Kidney epithelial cell (primary cell): ENCODE data around the gene CFAP251. TPM values are rescaled to one million over a fixed set of nuclear protein-coding genes. Genes with fewer than 3 reads are reported as not detected.

Experiments used
- DNase-seq: peaks from one replicate; pipeline ENCODE4 v3.0.0-alpha.2; 2010; ENCODE audit warnings: low read depth
- H3K27me3 ChIP-seq: 2 replicates; pipeline ENCODE4 v1.6.0; 2011; ENCODE audit warnings: low read length; ENCODE audit not compliant: control insufficient read depth, insufficient read depth
- H3K36me3 ChIP-seq: 2 replicates; pipeline ENCODE4 v1.5.1; 2011; ENCODE audit warnings: low read length; ENCODE audit not compliant: control insufficient read depth, insufficient read depth
- H3K4me3 ChIP-seq: 2 replicates; pipeline ENCODE4 v1.5.1; 2011; ENCODE audit warnings: low read depth, mild to moderate bottlenecking, control low read depth, low read length
- total RNA-seq: library from RNA; depleted of rRNA; stranded (reverse); fragments of >200 nt; gene quantifications from 2 replicates; pipeline ENCODE4 v1.2.3, GENCODE V29; 2015
- TF ChIP-seq, protein P1 (sequence below): IDR thresholded peaks from 2 replicates; pipeline ENCODE4 v1.5.1; 2011; ENCODE audit warnings: mild to moderate bottlenecking, moderate library complexity, low read length, control low read depth, inconsistent platforms; ENCODE audit not compliant: insufficient read depth, poor library complexity, severe bottlenecking

CFAP251 gene
- total RNA-seq, 1 donor from 2014 or later = 3.7 TPM

DNA sequence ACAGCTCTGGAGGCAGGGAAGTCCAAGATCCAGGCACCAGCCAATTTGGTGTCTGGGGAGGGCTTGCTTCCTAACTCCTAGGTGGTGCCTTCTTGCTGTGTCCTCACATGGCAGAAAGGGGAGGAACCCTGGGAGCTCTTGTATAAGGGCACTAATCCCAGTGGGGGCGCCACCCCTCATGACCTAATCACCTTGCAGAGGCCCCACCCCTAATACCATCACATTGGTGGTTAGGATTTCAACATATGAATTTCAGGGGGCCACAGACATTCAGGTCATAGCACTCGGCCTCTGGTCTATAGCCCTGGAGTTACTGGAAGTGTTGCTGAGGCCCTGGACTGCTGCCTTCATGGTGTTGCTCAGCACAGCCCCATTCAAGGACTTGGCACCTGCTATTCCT lies 15.2 kb upstream of the CFAP251 start:
- Histone ChIP-seq H3K4me3 (no peak overlapping the region), H3K36me3 (peaks cover 7% of the 10 kb centered on the region), H3K27me3 (no peaks in the 10 kb centered on the region)
- DNase-seq = no peak
- TF ChIP-seq, protein P1, sequence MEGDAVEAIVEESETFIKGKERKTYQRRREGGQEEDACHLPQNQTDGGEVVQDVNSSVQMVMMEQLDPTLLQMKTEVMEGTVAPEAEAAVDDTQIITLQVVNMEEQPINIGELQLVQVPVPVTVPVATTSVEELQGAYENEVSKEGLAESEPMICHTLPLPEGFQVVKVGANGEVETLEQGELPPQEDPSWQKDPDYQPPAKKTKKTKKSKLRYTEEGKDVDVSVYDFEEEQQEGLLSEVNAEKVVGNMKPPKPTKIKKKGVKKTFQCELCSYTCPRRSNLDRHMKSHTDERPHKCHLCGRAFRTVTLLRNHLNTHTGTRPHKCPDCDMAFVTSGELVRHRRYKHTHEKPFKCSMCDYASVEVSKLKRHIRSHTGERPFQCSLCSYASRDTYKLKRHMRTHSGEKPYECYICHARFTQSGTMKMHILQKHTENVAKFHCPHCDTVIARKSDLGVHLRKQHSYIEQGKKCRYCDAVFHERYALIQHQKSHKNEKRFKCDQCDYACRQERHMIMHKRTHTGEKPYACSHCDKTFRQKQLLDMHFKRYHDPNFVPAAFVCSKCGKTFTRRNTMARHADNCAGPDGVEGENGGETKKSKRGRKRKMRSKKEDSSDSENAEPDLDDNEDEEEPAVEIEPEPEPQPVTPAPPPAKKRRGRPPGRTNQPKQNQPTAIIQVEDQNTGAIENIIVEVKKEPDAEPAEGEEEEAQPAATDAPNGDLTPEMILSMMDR = no peak

DNA sequence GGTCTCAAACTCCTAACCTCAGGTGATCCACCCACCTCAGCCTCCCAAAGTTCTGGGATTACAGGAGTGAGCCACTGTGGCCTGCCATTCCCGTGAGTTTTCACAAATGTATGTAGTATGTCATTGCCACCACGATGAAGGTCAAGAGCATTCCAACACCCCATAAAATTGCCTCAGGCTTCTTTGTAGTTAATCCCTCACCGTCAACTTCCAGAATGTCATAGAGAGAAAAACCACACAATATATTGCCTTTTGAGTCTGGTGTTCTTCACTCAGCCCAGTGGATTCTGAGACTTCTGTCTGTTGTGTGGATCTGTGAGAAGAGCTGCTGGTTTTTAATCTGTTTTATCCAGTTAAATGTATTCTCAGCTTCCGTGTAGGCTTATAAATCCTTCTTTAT lies 12.6 kb upstream of the CFAP251 start:
- Histone ChIP-seq H3K27me3 (no peaks in the 10 kb centered on the region), H3K36me3 (peaks cover 7% of the 10 kb centered on the region), H3K4me3 (no peak overlapping the region)
- DNase-seq = no peak
- TF ChIP-seq, protein P1 = no peak

DNA sequence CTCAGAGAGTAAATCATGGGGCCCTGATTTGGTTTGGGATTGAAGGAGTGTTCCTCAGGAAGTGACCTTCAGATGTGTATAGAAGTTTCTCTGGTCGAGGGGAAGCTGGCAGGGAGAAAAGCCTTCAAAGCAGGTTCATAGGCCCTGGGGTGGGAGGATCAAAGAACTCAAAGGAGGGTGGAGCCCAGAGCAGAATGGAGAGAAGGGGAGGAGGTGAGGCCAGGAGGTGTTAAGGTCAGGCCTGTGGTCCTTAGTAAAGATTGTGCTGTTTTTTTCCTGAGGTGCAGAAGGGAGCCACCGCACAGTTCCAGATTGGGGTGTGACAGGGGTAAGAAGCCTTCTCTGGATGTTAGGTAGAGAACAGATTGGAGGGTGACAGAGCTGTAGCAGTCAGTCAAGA lies 9.7 kb upstream of the CFAP251 start:
- no peaks in the 10 kb centered on the region for H3K36me3 ChIP-seq
- no peak for DNase-seq

DNA sequence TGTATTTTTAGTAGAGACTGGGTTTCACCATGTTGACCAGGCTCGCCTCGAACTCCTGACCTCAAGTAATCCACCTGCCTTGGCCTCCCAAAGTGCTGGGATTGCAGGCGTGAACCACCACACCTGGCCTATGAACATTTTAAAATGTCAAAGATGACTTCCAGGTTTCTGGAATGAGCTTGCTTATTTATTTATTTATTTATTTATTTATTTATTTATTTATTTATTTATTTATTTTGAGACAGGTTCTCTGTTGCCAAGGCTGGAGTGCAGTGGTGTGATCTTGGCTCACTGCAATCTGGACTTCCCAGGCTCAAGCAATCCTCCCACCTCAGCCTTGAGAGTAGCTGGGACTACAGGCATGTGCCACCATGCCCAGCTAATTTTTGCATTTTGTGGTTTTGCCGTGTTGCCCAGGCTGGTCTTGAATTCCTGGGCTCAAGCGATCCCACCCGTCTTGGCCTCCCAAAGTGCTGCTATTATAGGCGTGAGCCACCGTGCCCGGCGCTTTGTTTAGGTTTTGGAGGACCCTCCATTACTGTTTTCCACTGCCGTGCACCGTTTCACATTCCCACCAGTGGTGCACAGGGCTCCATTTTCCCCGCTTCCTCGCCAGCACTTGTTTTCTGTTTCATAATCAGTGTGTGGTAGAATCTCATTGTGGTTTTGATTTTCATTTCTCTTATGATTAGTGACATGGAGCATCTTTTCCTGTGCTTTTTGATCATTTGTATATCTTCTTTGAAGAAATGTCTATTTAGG lies 6.4 kb upstream of the CFAP251 start:
- no peaks in the 10 kb centered on the region for H3K27me3 ChIP-seq
- H3K36me3 ChIP-seq = no peaks in the 10 kb centered on the region
- TF ChIP-seq, protein P1 = no peak
- no peak for DNase-seq
- no peak overlapping the region for H3K4me3 ChIP-seq

More for the DNA sequence above, 9.7 kb upstream of the CFAP251 start:
- TF ChIP-seq, protein P1 = no peak
- H3K4me3 ChIP-seq = no peak overlapping the region
- no peaks in the 10 kb centered on the region for H3K27me3 ChIP-seq

DNA sequence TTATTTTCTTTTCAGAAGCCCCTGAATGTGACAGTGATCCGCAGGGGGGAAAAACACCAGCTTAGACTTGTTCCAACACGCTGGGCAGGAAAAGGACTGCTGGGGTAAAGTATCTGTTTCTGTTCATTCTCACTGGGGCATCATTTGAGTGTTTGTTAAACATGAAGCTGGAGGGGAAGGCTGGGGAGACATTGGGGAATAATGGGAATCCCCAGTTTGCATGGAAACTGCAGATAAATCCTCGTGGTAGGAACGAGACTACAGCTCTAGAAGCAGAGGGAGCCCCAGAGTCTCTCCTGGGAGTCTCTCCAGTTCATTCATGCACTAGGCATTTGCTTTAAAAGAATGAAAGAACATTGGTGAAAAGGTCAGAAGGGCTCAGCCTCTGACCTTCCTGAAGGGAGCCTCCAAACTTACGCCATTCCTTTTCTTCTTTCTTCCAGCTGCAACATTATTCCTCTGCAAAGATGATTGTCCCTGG lies 2.5 kb upstream of the CFAP251 start:
- Histone ChIP-seq H3K36me3 (no peaks in the 10 kb centered on the region), H3K4me3 (no peak overlapping the region), H3K27me3 (no peaks in the 10 kb centered on the region)
- TF ChIP-seq, protein P1 = no peak
- DNase-seq = no peak

DNA sequence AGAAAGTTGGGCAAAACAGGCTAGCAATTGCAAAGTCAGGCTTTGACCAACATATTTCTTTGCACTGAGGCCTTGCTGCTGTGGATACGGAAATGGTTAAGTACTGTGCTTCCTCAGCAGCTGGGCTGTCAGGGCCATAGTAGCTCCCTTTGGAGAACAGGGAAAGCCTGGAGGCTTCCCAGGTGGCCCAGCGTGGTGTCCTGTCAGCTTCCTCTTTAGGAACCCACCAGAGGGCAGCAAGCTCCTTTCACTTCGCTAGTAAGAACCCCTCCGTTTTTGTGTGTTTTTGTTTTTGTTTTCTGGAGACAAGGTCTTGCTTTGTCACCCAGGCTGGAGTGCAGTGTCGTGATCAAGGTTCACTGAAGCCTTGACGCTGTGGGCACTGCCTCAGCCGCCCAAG lies 1.7 kb upstream of the CFAP251 start:
- H3K36me3 ChIP-seq = no peaks in the 10 kb centered on the region
- no peak overlapping the region for H3K4me3 ChIP-seq
- no peak for DNase-seq
- TF ChIP-seq, protein P1 = peak; percentile 55
- H3K27me3 ChIP-seq = no peaks in the 10 kb centered on the region
